ENCODE data around the gene SGPP1.
"Not testable (repeated sequence)": the region's sequence is repeated elsewhere in the genome, so short reads cannot be mapped to it uniquely, and the experiment has no call there.

Gene SGPP1

DNA sequence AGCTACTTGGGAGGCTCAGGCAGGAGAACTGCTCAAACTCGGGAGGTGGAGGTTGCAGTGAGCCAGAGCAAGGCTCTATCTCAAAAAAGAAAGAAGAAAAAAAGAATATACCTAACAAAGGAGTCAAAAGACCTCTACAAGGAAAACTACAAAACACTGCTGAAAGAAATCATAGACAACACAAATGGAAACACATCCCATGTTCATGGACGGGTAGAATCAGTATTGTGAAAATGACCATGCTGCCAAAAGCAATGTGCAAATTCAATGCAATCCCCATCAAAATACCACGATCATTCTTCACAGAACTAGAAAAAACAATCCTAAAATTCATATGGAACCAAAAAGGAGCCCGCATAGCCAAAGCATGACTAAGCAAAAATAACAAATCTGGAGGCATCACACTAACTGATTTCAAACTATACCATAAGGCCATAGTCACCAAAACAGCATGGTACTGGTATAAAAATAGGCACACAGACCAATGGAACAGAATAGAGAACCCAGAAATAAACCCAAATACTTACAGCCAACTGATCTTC, 91.7 kb downstream of the SGPP1 start:
- not testable (repeated sequence) for DNase-seq (ENCODE audit: low read depth in 2 of 2)

Data from stimulated activated CD8-positive, alpha-beta memory T cell treated with anti-CD3 and anti-CD28 coated beads, Interleukin-7, amount 100 ng/mL, for 1 hour (primary cell).